ENCODE results near the gene SCD. TPM values are rescaled to one million over a fixed set of nuclear protein-coding genes. Genes with fewer than 3 reads are reported as not detected.

The SCD gene
- total and polyA plus RNA-seq, 2 experiments from 2014 or later = 282 to 589 TPM

GRCh38 chr10:100304414-100304813 is 42.6 kb upstream of the SCD start:
- Histone ChIP-seq H3K36me3 (replicated peaks; ENCODE audit: insufficient read depth, low read depth) (no peaks in the 10 kb centered on the region), H3K27me3 (peaks cover 19% of the 10 kb centered on the region)
- TF ChIP-seq CTCF (IDR thresholded peaks at IDR 0.05; ENCODE audit: poor library complexity) (no peak), EZH2phosphoT487 (IDR thresholded peaks at IDR 0.05; ENCODE audit: low read depth, severe bottlenecking, unreplicated experiment) (no peak), EZH2 (IDR thresholded peaks at IDR 0.05; ENCODE audit: borderline replicate concordance) (no peak)

GRCh38 chr10:100306861-100307260 is 40.2 kb upstream of the SCD start:
- Histone ChIP-seq H3K9me3 (ENCODE audit: low read depth) (no peaks in the 10 kb centered on the region), H3K4me3 (no peak overlapping the region), H3K27me3 (peaks cover 19% of the 10 kb centered on the region), H3K27ac (no peak overlapping the region), H2AFZ (no peak overlapping the region), H3K4me2 (no peak overlapping the region), H3K9me2 (replicated peaks; ENCODE audit: insufficient read depth) (no peaks in the 10 kb centered on the region), H3K4me1 (ENCODE audit: insufficient read depth) (no peaks in the 10 kb centered on the region), H4K20me1 (ENCODE audit: insufficient read depth, poor library complexity, severe bottlenecking) (no peaks in the 10 kb centered on the region), H3K79me2 (no peaks in the 10 kb centered on the region), H3K36me3 (replicated peaks; ENCODE audit: insufficient read depth, low read depth) (no peaks in the 10 kb centered on the region)
- WGBS (ENCODE audit: low lambda C conversion rate, missing lambda C conversion rate) = 90% methylated on average over 5 of the region's 5 CpGs
- no peak for DNase-seq (ENCODE audit: low spot score)
- no peak for TF ChIP-seq EZH2phosphoT487 (IDR thresholded peaks at IDR 0.05; ENCODE audit: low read depth, severe bottlenecking, unreplicated experiment)
- TF ChIP-seq EZH2 (IDR thresholded peaks at IDR 0.05; ENCODE audit: borderline replicate concordance) = no peak
- no peak for TF ChIP-seq CTCF (IDR thresholded peaks at IDR 0.05; ENCODE audit: poor library complexity)

More at GRCh38 chr10:100304414-100304813, 42.6 kb upstream of the SCD start:
- no peaks in the 10 kb centered on the region for H3K79me2 ChIP-seq
- no peaks in the 10 kb centered on the region for H4K20me1 ChIP-seq (ENCODE audit: insufficient read depth, poor library complexity, severe bottlenecking)
- H3K4me2 ChIP-seq = no peak overlapping the region
- DNase-seq (ENCODE audit: low spot score) = no peak
- no peaks in the 10 kb centered on the region for H3K9me2 ChIP-seq (replicated peaks; ENCODE audit: insufficient read depth)
- H2AFZ ChIP-seq = no peak overlapping the region
- H3K9me3 ChIP-seq (ENCODE audit: low read depth) = no peaks in the 10 kb centered on the region
- 91% methylated on average over 3 of the region's 3 CpGs for WGBS (ENCODE audit: low lambda C conversion rate, missing lambda C conversion rate)
- no peak overlapping the region for H3K4me3 ChIP-seq
- no peaks in the 10 kb centered on the region for H3K4me1 ChIP-seq (ENCODE audit: insufficient read depth)
- no peak overlapping the region for H3K27ac ChIP-seq

GRCh38 chr10:100307684-100308083 is 39.3 kb upstream of the SCD start:
- Histone ChIP-seq H3K79me2 (no peaks in the 10 kb centered on the region), H3K4me2 (no peak overlapping the region)

More at GRCh38 chr10:100307684-100308083, 39.3 kb upstream of the SCD start:
- Histone ChIP-seq H3K36me3 (replicated peaks; ENCODE audit: insufficient read depth, low read depth) (no peaks in the 10 kb centered on the region), H3K4me1 (ENCODE audit: insufficient read depth) (no peaks in the 10 kb centered on the region), H3K27ac (no peak overlapping the region), H3K4me3 (no peak overlapping the region), H4K20me1 (ENCODE audit: insufficient read depth, poor library complexity, severe bottlenecking) (no peaks in the 10 kb centered on the region), H3K27me3 (peaks cover 20% of the 10 kb centered on the region), H2AFZ (no peak overlapping the region), H3K9me3 (ENCODE audit: low read depth) (no peaks in the 10 kb centered on the region), H3K9me2 (replicated peaks; ENCODE audit: insufficient read depth) (no peaks in the 10 kb centered on the region)
- DNase-seq (ENCODE audit: low spot score) = no peak
- no peak for TF ChIP-seq EZH2 (IDR thresholded peaks at IDR 0.05; ENCODE audit: borderline replicate concordance)
- no peak for TF ChIP-seq EZH2phosphoT487 (IDR thresholded peaks at IDR 0.05; ENCODE audit: low read depth, severe bottlenecking, unreplicated experiment)
- TF ChIP-seq CTCF (IDR thresholded peaks at IDR 0.05; ENCODE audit: poor library complexity) = no peak
- 81% methylated on average over 3 of the region's 3 CpGs for WGBS (ENCODE audit: low lambda C conversion rate, missing lambda C conversion rate)

All from hepatocyte (in vitro differentiated cells).